Stimulated activated CD8-positive, alpha-beta memory T cell treated with anti-CD3 and anti-CD28 coated beads, Interleukin-7, amount 100 ng/mL, for 48 hours (primary cell): Measurements from ENCODE around the gene SLX1A.
"Not testable (repeated sequence)": the region's sequence is repeated elsewhere in the genome, so short reads cannot be mapped to it uniquely, and the experiment has no call there.

Experiments
- DNase-seq, 2 donors: peaks; one replicate each; pipeline ENCODE4 v3.0.0-alpha.2; 2020; ENCODE audit warnings: low read depth in 1 of 2; ENCODE audit errors: extremely low read depth in 1 of 2

Gene SLX1A

DNA sequence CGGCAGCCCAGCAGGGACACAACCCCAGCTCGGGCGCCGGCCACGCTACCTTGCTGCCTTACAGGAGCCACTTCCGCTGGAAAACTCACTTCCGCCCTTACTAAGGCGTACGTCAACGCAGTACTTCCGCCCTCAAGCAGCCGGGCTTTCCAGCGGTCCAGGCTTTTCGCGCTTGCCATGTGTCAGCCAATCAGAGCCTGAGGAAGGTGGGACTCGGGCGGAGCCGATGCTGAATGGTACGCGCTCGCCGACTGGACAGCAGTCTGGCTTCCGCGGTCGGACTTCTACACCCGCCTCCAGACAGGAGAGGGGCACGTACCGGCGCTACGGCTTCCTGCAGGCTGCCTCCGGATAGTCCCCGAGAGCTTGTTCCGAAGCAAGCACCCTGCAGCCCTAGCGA is at the start of gene SLX1A, which contains the start of gene BOLA2B:
SLX1A (plus strand) TSS at position 261 of the 400 bp plus-strand sequence. CDS start 210 bp downstream, outside the sequence.
BOLA2B (minus strand) TSS at position 52 of the 400 bp plus-strand sequence. CDS start 71 bp downstream, outside the sequence.
- not testable (repeated sequence) for DNase-seq

DNA sequence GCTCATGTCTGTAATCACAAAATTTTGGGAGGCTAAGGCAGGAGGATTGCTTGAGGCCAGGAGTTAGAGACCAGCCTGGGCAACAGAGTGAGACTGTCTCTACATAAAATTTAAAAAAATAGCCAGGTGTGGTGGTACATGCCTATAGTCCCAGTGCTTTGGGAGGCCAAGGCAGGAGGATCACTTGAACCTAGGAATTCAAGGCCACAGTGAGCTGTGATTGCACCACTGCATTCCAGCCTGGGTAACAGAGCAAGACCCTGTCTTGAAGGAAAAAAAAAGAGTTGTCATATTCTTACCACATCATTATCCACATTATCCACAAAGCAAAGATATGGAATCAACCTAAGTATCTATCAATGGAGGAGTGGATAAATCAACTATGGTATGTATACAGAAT is 49.7 kb upstream of the SLX1A start:
- DNase-seq = no peak

DNA sequence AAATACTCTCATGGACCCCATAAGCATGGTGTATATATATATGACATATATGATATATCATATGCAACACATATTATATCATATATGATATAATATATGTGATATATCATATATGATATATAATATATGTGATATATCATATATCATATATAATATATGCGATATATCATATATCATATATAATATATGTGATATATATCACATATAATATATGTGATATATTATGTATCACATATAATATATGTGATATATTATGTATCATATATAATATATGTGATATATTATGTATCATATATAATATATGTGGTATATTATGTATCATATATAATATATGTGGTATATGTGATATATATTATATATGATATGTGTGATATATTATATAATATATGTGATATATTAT is 48.8 kb upstream of the SLX1A start:
- DNase-seq = no peak

DNA sequence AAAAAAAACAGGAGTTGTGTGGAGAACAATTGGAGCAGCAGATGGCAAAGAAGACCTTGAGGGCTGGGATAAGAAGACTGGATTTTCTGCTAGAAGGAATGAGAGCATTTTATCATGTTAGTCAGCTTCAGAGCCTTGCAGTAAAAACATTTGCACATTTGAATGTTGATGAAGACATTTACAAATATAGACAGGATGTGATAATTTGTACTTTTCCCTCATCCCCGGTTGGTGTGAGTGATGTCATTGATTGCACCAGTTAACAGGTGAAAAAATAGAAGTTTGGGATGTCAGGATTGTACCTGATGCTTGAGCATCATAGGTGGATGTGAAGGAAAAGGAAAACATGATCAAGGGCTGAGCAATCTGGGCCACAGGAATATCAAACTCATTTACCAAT is 48.0 kb upstream of the SLX1A start:
- no peak for DNase-seq

DNA sequence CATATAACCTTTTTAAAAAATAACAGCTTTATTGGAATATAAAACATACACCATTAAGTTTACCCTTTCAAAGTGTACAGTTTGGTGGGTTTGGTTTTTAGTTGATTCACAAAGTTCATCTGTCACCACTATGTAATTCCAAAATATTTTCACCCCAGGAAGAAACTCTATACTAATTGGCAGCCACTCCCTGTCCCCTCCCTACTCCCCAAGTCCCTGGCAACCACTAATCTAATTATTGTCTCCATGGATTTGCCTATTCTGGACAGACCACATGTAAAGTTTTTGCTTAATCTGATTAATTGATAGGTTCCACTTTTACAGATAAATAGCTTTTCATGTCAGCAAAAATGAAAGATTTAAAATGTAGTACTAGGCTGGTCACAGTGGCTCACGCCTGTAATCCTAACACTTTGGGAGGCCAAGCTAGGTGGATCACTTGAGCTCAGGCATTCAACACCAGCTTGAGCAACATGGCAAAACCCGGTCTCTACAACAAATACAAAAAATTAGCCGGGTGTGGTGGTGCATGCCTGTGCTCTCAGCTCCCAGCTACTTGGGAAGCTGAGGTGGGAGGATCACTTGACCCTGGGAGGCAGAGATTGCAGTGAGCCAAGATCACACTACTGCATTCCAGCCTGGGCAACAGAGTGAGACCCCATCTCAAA is 45.7 kb upstream of the SLX1A start:
- DNase-seq = no peak

DNA sequence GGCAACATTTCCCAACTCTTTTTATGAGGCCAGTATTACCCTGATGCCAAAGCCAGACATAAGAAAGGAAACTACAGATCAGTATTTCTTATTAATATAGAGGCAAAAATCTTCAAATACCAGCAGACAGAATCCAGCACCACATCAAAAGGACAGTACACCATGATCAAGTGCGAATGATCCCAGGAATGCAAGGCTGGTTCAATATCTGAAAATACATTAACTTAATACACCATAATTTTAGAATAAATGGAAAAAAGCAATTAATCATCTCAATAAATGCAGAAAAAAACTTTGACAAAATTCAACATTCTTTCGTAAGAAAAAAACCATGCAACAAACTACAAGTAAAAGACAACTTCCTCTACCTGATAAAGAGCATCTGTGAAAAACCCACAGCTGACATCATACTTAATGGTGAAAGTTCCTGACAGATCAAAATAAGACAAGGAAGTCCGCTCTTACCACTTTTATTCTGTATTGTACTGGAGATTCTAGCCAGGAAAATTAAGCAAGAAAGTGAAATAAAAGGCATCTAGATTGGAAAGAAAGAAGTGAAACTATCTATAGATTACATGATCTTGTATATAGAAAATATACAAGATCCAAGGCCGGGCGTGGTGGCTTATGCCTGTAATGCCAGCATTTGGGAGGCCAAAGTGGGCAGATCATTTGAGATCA is 44.3 kb upstream of the SLX1A start:
- no peak for DNase-seq

DNA sequence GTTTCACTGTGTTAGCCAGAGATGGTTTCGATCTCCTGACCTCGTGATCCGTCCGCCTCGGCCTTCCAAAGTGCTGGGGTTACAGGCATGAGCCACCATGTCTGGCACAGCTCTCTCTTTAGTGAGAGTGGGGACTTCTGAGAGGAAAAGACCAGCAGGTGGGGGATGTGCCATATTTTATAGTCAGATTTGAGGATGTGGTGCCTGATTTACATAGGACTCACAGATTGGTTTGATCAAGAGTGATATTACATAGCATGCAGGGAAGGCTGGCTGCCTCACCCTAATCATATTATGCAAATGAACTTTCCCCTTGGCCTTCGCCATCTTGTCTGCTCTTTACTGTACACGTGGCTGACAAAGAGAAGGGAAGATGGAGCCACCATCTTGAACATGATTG is 42.6 kb upstream of the SLX1A start:
- no peak for DNase-seq

DNA sequence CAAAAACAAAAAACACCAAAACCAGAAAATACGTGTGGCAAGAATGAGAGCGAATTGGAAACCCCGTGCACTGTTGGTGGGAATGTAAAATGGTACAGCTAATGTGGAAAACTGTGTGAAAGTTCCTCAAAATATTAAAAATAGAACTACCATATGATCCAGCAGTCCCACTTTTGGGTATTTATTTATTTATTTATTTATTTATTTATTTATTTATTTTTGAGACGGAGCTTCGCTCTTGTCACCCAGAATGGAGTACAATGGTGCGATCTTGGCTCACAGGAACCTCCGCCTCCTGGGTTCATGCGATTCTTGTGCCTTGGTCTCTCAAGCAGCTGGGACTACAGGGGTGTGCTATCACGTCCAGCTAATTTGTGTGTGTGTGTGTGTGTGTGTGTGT is 41.2 kb upstream of the SLX1A start:
- no peak for DNase-seq

DNA sequence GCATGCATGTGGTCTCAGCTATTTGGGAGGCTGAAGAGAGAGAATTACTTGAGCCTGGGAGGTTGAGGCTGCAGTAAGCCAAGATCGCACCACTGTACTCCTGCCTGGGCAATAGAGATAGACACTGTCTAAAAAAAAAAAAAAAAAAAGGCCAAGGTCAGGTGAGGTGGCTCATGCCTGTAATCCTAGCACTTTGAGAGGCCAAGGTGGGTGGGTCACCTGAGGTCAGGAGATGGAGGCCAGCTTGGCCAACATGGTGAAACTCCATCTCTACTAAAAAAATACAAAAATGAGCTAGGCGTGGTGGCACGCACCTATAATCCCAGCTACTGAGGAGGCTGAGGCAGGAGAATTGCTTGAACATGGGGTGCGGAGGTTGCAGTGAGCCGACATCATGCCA is 38.5 kb upstream of the SLX1A start:
- no peak for DNase-seq

DNA sequence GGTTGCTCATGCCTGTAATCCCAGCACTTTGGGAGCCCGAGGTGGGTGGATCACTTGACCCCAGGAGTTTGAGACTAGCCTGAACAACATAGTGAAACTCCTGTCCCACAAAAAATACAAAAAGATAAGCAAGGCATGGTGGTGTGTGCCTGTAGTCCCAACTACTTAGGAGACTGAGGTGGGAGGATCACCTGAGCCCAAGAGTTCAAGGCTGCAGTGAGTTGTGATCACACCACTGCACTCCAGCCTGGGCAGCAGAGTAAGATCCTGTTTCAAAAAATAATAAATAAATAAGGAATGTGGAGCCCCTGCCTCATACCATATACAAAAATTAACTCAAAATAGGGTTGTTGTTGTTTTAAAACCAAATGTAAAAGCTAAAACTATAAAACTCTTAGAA is 36.5 kb upstream of the SLX1A start:
- no peak for DNase-seq

DNA sequence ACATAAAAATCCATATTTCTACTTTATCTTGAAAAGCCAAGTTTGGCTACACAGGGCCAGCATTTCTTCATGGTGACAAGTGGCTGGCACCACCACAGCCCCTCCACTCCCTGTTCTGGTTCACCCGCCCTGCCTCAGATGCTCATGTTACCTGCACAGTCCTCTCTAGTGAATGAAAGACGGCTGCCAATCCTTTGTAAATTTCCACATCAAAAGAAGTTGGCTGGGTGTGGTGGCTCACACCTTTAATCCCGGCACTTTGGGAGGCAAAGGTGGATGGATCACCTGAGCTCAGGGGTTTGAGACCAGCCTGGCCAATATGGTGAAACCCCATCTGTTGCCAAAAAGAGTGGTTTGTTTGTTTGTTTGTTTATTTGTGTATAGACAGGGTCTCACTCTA is 30.1 kb upstream of the SLX1A start:
- no peak for DNase-seq

DNA sequence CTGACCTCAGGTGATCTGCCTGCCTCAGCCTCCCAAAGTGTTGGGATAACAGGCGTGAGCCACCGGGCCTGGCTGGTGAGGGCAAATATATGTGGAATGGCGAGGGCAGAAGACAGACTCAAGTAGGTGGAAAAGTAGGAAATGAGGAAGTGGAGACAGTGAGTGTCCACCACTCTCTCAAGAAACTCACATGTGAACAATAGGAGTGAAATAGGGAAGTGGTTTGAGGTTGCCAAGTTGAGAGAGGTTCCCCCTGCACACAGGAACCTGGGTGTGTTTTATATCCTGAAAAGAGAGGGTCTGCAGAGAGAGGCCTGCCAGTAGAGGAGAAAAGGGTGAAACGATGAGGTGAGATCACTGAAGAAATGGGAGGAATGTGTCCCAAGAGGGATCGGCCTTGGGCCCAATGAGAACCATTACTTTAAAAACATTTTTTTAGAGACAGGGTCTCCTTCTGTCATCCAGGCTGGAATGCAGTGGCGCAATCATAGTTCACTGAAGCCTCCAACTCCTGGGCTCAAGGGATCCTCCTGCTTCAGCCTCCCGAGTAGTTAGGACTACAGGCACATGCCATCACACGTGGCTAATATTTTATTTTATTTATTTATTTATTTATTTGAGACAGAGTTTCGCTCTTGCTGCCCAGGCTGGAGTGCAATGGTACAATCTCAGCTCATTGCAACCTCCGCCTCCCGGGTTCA is 27.3 kb upstream of the SLX1A start:
- DNase-seq = no peak

DNA sequence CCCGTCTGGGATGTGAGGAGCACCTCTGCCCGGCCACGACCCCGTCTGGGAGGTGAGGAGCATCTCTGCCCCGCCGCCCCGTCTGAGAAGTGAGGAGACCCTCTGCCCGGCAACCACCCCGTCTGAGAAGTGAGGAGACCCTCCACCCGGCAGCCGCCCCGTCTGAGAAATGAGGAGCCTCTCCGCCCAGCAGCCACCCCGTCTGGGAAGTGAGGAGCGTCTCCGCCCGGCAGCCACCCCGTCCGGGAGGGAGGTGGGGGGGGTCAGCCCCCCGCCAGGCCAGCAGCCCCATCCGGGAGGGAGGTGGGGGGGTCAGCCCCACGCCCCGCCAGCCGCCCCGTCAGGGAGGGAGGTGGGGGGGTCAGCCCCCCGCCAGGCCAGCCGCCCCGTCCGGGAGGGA is 24.9 kb upstream of the SLX1A start:
- DNase-seq = not testable (repeated sequence)

DNA sequence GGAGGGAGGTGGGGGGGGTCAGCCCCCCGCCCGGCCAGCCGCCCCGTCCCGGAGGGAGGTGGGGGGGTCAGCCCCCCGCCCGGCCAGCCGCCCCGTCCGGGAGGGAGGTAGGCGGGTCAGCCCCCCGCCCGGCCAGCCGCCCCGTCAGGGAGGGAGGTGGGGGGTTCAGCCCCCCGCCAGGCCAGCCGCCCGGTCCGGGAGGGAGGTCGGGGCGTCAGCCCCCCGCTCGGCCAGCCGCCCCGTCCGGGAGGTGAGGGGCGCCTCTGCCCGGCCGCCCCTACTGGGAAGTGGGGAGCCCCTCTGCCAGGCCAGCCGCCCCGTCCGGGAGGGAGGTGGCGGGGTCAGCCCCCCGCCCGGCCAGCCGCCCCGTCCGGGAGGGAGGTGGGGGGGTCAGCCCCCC is 24.3 kb upstream of the SLX1A start:
- not testable (repeated sequence) for DNase-seq

DNA sequence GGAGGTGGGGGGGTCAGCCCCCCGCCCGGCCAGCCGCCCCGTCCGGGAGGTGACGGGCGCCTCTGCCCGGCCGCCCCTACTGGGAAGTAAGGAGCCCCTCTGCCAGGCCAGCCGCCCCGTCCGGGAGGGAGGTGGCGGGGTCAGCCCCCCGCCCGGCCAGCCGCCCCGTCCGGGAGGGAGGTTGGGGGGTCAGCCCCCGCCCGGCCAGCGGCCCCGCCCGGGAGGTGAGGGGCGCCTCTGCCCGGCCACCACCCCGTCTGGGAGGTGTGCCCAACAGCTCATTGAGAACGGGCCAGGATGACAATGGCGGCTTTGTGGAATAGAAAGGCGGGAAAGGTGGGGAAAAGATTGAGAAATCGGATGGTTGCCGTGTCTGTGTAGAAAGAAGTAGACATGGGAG is 23.5 kb upstream of the SLX1A start:
- not testable (repeated sequence) for DNase-seq

DNA sequence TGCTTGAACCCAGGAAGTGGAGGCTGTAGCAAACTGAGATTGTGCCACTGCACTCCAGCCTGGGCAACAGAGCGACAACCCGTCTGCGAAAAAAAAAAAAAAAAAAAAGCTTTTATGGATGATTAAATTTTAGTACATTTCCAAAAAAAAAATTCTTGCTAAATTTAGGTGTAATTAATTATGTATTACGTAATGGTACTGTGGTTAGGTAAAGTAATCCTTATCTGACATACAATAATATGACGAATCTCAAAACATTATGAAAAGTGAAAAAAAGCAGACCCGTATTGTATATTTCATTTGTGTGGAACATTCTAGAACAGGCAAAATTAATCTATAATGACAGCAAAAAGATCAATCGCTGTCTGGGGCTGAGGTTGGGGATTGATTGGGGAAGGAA is 20.6 kb upstream of the SLX1A start:
- no peak for DNase-seq

DNA sequence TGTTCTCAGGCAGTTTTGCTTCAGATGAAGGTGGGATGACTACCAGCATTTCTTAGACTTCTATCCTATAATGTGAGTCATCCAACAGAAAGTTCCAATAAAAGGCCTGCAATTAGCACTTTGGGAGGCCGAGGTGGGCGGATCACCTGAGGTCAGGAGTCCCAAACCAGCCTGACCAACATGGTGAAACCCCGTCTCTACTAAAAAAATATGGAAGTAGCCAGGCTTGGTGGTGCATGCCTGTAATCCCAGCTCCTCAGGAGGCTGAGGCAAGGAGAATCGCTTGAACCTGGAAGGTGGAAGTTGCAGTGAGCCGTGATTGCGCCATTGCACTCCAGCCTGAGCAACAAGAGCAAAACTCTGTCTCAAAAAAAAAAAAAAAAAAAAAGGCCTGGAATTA is 16.8 kb upstream of the SLX1A start:
- not testable (repeated sequence) for DNase-seq

DNA sequence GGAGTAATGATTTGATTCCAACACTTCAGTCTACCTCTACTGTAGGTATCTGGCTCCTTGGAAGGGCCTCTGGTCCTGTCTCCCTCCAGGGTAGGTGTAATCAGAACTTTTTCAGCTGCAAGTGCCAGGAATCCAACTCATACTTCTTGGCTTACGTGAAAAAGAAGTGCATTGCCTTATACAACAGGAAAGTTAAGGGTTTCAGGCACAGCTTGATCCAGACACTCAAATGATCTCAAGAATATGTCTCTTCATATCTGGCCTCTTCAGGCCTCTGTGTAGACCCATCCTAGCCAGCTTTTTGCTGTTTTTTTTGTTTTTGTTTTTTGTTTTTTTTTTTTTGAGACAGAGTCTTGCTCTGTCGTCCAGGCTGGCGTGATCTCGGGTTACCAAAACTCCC is 14.5 kb upstream of the SLX1A start:
- no peak for DNase-seq

DNA sequence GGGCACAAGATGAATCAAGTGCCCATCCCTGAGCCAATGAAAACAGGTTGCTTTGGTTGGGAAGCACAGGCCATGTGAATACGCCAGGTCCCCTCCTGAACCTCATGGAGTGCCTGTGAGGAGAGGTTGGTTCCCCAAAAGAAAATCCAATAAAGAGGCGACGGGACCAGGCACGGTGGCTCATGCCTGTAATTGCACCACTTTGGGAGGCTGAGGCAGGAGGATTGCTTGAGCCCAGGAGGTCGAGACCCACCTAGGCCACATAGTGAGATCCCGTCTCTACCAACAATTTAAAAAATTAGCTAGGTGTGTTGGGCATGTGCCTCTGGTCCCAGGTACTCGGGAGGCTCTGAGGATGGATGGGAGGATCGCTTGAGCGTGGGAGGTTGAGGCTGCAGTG is 13.7 kb upstream of the SLX1A start:
- DNase-seq = no peak

DNA sequence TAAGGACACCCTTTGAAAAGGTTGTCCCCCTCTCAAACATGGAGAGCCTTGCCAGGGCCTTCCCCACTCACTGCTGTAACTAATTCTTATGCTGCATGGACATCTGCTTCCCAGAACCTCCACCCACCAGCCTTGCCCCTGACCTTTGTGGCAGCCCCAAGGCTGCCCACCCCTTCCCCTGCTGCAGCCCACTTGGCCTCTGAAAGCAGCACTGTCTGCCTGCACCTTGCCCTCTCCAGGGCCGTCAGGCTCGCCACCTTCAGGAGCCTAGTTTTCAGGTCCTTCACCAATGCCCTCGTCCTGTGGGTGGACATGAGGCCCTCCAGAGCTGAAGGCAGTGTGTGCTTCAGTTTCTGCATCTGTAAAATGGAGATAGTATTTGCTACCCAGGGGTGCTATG is 12.9 kb upstream of the SLX1A start:
- no peak for DNase-seq

DNA sequence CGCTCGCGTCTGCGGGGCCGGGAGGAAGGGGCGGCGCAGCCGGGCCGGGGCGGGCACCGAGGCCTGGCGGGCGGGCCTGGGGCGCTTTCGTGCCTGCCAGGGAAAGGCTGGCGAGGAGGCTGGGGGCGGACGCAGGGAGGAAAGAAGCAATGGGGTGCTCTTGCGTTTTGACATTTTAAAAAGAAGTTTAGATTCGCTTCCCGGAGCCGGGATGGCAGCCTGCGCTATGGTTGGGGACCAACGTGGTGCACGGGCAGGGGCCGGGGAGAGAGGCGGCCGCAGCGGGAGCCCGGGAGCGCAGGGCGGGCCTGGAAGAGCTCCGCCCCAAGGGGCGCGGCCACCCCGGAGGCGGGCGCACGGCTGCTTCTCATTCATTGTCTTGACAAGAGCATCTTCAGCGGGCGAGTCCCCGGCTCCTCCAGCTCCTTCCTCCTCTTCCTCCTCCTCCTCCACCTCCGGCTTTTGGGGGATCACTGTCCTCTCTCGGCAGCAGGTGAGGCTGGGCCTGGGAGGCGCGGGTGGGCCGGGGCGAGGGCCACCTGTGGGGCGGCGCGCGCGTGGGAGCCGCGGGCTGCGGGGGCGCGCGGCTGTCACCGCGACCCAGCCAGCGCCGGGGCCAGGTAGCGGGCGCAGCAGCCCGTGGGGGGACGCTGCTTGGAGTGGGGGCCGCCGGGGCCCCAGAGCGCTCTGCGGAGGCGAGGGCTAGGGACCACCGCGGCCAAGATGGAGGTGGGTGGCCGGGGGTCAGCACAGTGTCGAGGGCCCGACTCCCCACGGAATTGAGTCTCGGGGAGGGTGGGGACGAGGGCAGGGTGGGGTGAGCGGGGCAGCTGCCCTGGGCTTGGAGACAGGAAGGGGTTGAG is 10.2 kb upstream of the SLX1A start, which contains the start of gene CORO1A:
CORO1A (plus strand) TSS at position 370 of the 863 bp plus-strand sequence. CDS start 1,608 bp downstream, outside the sequence.
- DNase-seq = peak; percentile 76 to 79
